HEK293 (cell line): ENCODE results near the gene BAIAP3.
A peak's percentile ranks its signal among the peaks of the same experiment; 100 is the strongest.

Source experiments
- BCL11B ChIP-seq: fragments of 450-650 bp; formaldehyde crosslinking; IDR thresholded peaks from 2 replicates; pipeline ENCODE4 v1.5.1; 2016; ENCODE audit warnings: low read depth, missing biosample characterization, missing genetic modification characterization
- CTCF ChIP-seq: fragments of 450-650 bp; formaldehyde crosslinking; IDR thresholded peaks from 2 replicates; pipeline ENCODE4 v1.5.1; 2016; ENCODE audit warnings: missing biosample characterization, missing genetic modification characterization
- EGR2 ChIP-seq: fragments of 450-650 bp; formaldehyde crosslinking; IDR thresholded peaks from 2 replicates; pipeline ENCODE4 v1.5.1; 2016; ENCODE audit warnings: low read depth, missing biosample characterization, missing genetic modification characterization
- IKZF3 ChIP-seq: fragments of 450-650 bp; IDR thresholded peaks from 2 replicates; pipeline ENCODE4 v1.5.0; 2018; ENCODE audit warnings: missing biosample characterization, mild to moderate bottlenecking, missing genetic modification characterization, moderate library complexity
- KLF1 ChIP-seq: fragments of 450-650 bp; formaldehyde crosslinking; IDR thresholded peaks from 2 replicates; pipeline ENCODE4 v1.5.1; 2016; ENCODE audit warnings: missing biosample characterization, missing genetic modification characterization
- KLF10 ChIP-seq: fragments of 450-650 bp; IDR thresholded peaks from 2 replicates; pipeline ENCODE4 v1.5.1; 2018; ENCODE audit warnings: missing biosample characterization, mild to moderate bottlenecking, missing genetic modification characterization
- MYNN ChIP-seq: fragments of 450-650 bp; formaldehyde crosslinking; IDR thresholded peaks from 2 replicates; pipeline ENCODE4 v1.5.1; 2016; ENCODE audit warnings: missing biosample characterization, missing genetic modification characterization, borderline replicate concordance
- PRDM10 ChIP-seq: fragments of 450-650 bp; formaldehyde crosslinking; IDR thresholded peaks from 2 replicates; pipeline ENCODE4 v1.5.1; 2016; ENCODE audit warnings: missing biosample characterization, missing genetic modification characterization
- SCRT2 ChIP-seq: fragments of 450-650 bp; formaldehyde crosslinking; IDR thresholded peaks from 2 replicates; pipeline ENCODE4 v1.5.1; 2016; ENCODE audit warnings: missing biosample characterization, missing genetic modification characterization
- WT1 ChIP-seq: fragments of 450-650 bp; formaldehyde crosslinking; IDR thresholded peaks from 2 replicates; pipeline ENCODE4 v1.5.1; 2016; ENCODE audit warnings: missing biosample characterization, missing genetic modification characterization
- YY1 ChIP-seq: fragments of 450-650 bp; formaldehyde crosslinking; IDR thresholded peaks from 2 replicates; pipeline ENCODE4 v1.5.1; 2018; ENCODE audit warnings: missing biosample characterization, missing genetic modification characterization
- ZBTB17 ChIP-seq: fragments of 450-650 bp; formaldehyde crosslinking; IDR thresholded peaks from 2 replicates; pipeline ENCODE4 v1.5.1; 2016; ENCODE audit warnings: missing biosample characterization, missing genetic modification characterization
- ZBTB20 ChIP-seq: fragments of 450-650 bp; formaldehyde crosslinking; IDR thresholded peaks from 2 replicates; pipeline ENCODE4 v1.5.1; 2016; ENCODE audit warnings: missing biosample characterization, missing genetic modification characterization
- ZBTB7A ChIP-seq: fragments of 450-650 bp; formaldehyde crosslinking; IDR thresholded peaks from 2 replicates; pipeline ENCODE4 v1.5.1; 2016; ENCODE audit warnings: low read depth, missing biosample characterization, missing genetic modification characterization
- ZEB2 ChIP-seq: fragments of 450-650 bp; formaldehyde crosslinking; IDR thresholded peaks from 2 replicates; pipeline ENCODE4 v1.5.1; 2016; ENCODE audit warnings: missing biosample characterization, missing genetic modification characterization
- ZNF114 ChIP-seq: fragments of 450-650 bp; formaldehyde crosslinking; IDR thresholded peaks from 2 replicates; pipeline ENCODE4 v1.5.0; 2017; ENCODE audit warnings: missing biosample characterization, missing genetic modification characterization
- ZNF146 ChIP-seq: fragments of 450-650 bp; formaldehyde crosslinking; IDR thresholded peaks from 2 replicates; pipeline ENCODE4 v1.5.1; 2016; ENCODE audit warnings: missing biosample characterization, missing genetic modification characterization
- ZNF174 ChIP-seq: fragments of 450-650 bp; formaldehyde crosslinking; IDR thresholded peaks from 2 replicates; pipeline ENCODE4 v1.5.0; 2017; ENCODE audit warnings: missing biosample characterization, mild to moderate bottlenecking, missing genetic modification characterization
- ZNF366 ChIP-seq: fragments of 450-650 bp; formaldehyde crosslinking; conservative IDR thresholded peaks from 2 replicates; pipeline ENCODE4 v1.5.1; 2016; ENCODE audit warnings: missing biosample characterization, missing genetic modification characterization
- ZNF48 ChIP-seq: fragments of 450-650 bp; formaldehyde crosslinking; IDR thresholded peaks from 2 replicates; pipeline ENCODE4 v1.5.1; 2016; ENCODE audit warnings: missing biosample characterization, missing genetic modification characterization
- ZNF510 ChIP-seq: fragments of 450-650 bp; formaldehyde crosslinking; IDR thresholded peaks from 2 replicates; pipeline ENCODE4 v1.5.1; 2018; ENCODE audit warnings: mild to moderate bottlenecking, missing genetic modification characterization, missing biosample characterization; ENCODE audit not compliant: insufficient replicate concordance
- ZNF544 ChIP-seq: fragments of 450-650 bp; formaldehyde crosslinking; IDR thresholded peaks from 2 replicates; pipeline ENCODE4 v1.5.0; 2017; ENCODE audit warnings: missing biosample characterization, missing genetic modification characterization
- ZNF555 ChIP-seq: fragments of 450-650 bp; formaldehyde crosslinking; conservative IDR thresholded peaks from 2 replicates; pipeline ENCODE4 v1.5.1; 2017; ENCODE audit warnings: missing biosample characterization, mild to moderate bottlenecking, missing genetic modification characterization, inconsistent platforms
- ZNF561 ChIP-seq: fragments of 450-650 bp; IDR thresholded peaks from 2 replicates; pipeline ENCODE4 v1.5.1; 2018; ENCODE audit warnings: missing biosample characterization, missing genetic modification characterization, borderline replicate concordance
- ZNF571 ChIP-seq: fragments of 450-650 bp; formaldehyde crosslinking; IDR thresholded peaks from 2 replicates; pipeline ENCODE4 v1.5.0; 2017; ENCODE audit warnings: missing biosample characterization, missing genetic modification characterization
- ZNF596 ChIP-seq: fragments of 450-650 bp; IDR thresholded peaks from 2 replicates; pipeline ENCODE4 v1.5.0; 2018; ENCODE audit warnings: missing biosample characterization, mild to moderate bottlenecking, missing genetic modification characterization, moderate library complexity
- ZNF670 ChIP-seq: fragments of 450-650 bp; formaldehyde crosslinking; IDR thresholded peaks from 2 replicates; pipeline ENCODE4 v1.5.1; 2016; ENCODE audit warnings: missing biosample characterization, missing genetic modification characterization, low read depth
- ZNF76 ChIP-seq: fragments of 450-650 bp; formaldehyde crosslinking; IDR thresholded peaks from 2 replicates; pipeline ENCODE4; 2016; ENCODE audit warnings: low read depth, missing biosample characterization, missing genetic modification characterization, borderline replicate concordance
- ZNF837 ChIP-seq: fragments of 450-650 bp; formaldehyde crosslinking; IDR thresholded peaks from 2 replicates; pipeline ENCODE4 v1.5.1; 2016; ENCODE audit warnings: missing biosample characterization, missing genetic modification characterization
- TF ChIP-seq, protein P1 (sequence below): fragments of 450-650 bp; formaldehyde crosslinking; IDR thresholded peaks from 2 replicates; pipeline ENCODE4 v1.5.1; 2017; ENCODE audit warnings: missing biosample characterization, missing genetic modification characterization
- TF ChIP-seq, protein P2 (sequence below): fragments of 450-650 bp; formaldehyde crosslinking; IDR thresholded peaks from 2 replicates; pipeline ENCODE4 v1.5.1; 2017; ENCODE audit warnings: missing biosample characterization, missing genetic modification characterization

The BAIAP3 gene

DNA sequence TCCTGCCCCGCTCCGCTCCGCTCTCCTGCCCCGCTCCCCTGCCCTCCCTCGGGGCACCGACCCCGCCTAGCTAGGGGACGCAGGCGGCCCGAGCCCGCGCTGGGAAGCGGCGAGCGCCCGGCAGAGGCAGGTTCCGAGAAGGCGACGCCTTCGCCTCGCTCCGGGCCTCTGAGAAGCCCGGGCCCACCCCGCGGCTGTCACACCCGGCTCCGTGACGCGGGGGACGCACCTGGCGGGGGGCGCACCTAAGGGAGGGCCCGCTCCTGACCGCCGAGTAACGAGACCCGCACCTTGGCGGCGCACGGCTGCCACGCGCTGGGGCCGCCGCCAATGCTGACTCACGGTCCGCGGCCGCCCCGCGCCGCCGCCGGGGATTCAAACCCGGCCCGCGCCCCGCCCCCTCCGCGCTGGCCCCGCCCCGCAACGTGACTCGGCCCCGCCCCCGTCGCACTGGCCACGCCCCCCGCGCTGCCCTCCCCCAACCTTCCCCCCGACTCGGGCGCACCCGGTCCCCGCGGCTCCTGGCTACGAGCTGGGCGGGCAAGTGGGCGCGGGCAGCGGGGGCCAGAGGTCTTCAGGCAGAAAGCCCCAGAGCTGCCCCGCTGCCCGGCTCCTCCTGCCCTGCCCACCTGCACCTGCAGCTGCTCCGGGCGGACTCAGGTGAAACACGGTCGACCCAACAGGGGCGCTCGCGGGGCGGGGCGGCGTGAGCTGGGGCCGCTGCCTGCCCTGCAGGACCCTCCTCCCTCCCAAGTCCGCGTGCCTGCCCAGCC is 46.0 kb downstream of the BAIAP3 start (continued):
- TF ChIP-seq PRDM10 (tag by site-specific recombination) (no peak), YY1 (no peak), ZNF837 (tag by site-specific recombination) (no peak), ZNF76 (no peak), WT1 (tag by site-specific recombination) (no peak), ZBTB7A (tag by site-specific recombination) (peak; percentile 1; the same call in 1 of the 2 replicates), ZEB2 (tag by site-specific recombination) (peak; percentile 15; the same call in 1 of the 2 replicates), KLF10 (tag by site-specific recombination) (peak; percentile 55; the same call in 1 of the 2 replicates), BCL11B (tag by site-specific recombination) (0 out of 2 replicates have a peak, but pooled peaks have one; percentile 2), ZNF561 (tag by site-specific recombination) (peak; percentile 35; the same call in 1 of the 2 replicates), ZNF555 (tag by site-specific recombination) (no peak), SCRT2 (tag by site-specific recombination) (no peak), MYNN (tag by site-specific recombination) (no peak), KLF1 (tag by site-specific recombination) (peak; percentile 62), ZNF571 (no peak), CTCF (no peak; the same call in 1 of the 2 replicates), ZNF146 (no peak), ZNF48 (tag by site-specific recombination) (no peak), ZBTB17 (tag by site-specific recombination) (no peak), ZNF670 (no peak), ZNF114 (tag by site-specific recombination) (no peak), ZNF366 (tag by site-specific recombination) (no peak), ZBTB20 (tag by site-specific recombination) (0 out of 2 replicates have a peak, but pooled peaks have one; percentile 17), ZNF544 (tag by site-specific recombination) (no peak), EGR2 (tag by site-specific recombination) (0 out of 2 replicates have a peak, but pooled peaks have one; percentile 48), ZNF596 (tag by site-specific recombination) (0 out of 2 replicates have a peak, but pooled peaks have one; percentile 10), IKZF3 (no peak), ZNF174 (no peak), ZNF510 (tag by site-specific recombination) (no peak)
- TF ChIP-seq, protein P1, sequence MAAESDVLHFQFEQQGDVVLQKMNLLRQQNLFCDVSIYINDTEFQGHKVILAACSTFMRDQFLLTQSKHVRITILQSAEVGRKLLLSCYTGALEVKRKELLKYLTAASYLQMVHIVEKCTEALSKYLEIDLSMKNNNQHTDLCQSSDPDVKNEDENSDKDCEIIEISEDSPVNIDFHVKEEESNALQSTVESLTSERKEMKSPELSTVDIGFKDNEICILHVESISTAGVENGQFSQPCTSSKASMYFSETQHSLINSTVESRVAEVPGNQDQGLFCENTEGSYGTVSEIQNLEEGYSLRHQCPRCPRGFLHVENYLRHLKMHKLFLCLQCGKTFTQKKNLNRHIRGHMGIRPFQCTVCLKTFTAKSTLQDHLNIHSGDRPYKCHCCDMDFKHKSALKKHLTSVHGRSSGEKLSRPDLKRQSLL: no peak
- TF ChIP-seq, protein P2, sequence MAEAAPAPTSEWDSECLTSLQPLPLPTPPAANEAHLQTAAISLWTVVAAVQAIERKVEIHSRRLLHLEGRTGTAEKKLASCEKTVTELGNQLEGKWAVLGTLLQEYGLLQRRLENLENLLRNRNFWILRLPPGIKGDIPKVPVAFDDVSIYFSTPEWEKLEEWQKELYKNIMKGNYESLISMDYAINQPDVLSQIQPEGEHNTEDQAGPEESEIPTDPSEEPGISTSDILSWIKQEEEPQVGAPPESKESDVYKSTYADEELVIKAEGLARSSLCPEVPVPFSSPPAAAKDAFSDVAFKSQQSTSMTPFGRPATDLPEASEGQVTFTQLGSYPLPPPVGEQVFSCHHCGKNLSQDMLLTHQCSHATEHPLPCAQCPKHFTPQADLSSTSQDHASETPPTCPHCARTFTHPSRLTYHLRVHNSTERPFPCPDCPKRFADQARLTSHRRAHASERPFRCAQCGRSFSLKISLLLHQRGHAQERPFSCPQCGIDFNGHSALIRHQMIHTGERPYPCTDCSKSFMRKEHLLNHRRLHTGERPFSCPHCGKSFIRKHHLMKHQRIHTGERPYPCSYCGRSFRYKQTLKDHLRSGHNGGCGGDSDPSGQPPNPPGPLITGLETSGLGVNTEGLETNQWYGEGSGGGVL (tag by site-specific recombination): no peak
